Adrenal gland (tissue), 12 donors: ENCODE data around the gene MDFIC2. TPM values are rescaled to one million over a fixed set of nuclear protein-coding genes. Genes with fewer than 3 reads are reported as not detected.
"Not testable (repeated sequence)": the region's sequence is repeated elsewhere in the genome, so short reads cannot be mapped to it uniquely, and the experiment has no call there.

Source experiments
- DNase-seq, 7 donors: peaks; one replicate each; pipeline ENCODE4 v3.0.0-alpha.2; 2019 to 2020
- H3K27ac ChIP-seq, 5 donors: fragments of 200-600 bp; sonication (generic) in 4 of 5; 1 replicate in 3 of 5; 2 replicates in 2 of 5; pipeline versions ENCODE4 v1.5.1 to v1.8.0; 2016 to 2020; ENCODE audit warnings: mild to moderate bottlenecking in 1 of 5
- H3K27me3 ChIP-seq: fragments of 200-600 bp; 2 replicates; pipeline ENCODE4 v1.8.0; 2021
- H3K36me3 ChIP-seq, 2 donors: fragments of 200-600 bp; replicated peaks in 1 of 2; 1 replicate in 1 of 2; 2 replicates in 1 of 2; pipeline versions ENCODE4 v1.5.1 to v1.8.0; 2018 to 2022
- H3K4me1 ChIP-seq, 2 donors: fragments of 200-600 bp; replicated peaks in 1 of 2; 1 replicate in 1 of 2; 2 replicates in 1 of 2; pipeline versions ENCODE4 v1.5.1 to v1.8.0; 2018 to 2021
- H3K4me3 ChIP-seq, 4 donors: fragments of 200-600 bp; sonication (generic) in 3 of 4; one replicate each; pipeline ENCODE4 v1.5.1; 2016 to 2018
- H3K9me3 ChIP-seq, 3 donors: fragments of 200-600 bp; sonication (generic) in 1 of 3; replicated peaks in 1 of 3; 1 replicate in 2 of 3; 2 replicates in 1 of 3; pipeline versions ENCODE4 v1.5.1 to v1.8.0; 2016 to 2021
- CTCF ChIP-seq, 6 experiments: fragments of 450-650 bp in 4 of 6; fragments of 200-600 bp in 2 of 6; sonication (generic) in 1 of 6; IDR thresholded peaks; 1 replicate in 5 of 6; 2 replicates in 1 of 6; pipeline versions ENCODE4 v1.5.1 to v1.8.0; 2016 to 2021; ENCODE audit warnings: antibody characterized with exemption in 6 of 6, mild to moderate bottlenecking in 2 of 6, moderate library complexity in 1 of 6
- POLR2A ChIP-seq, 2 donors: fragments of 450-650 bp; IDR thresholded peaks; one replicate each; pipeline ENCODE4 v1.6.1; 2017; ENCODE audit warnings: antibody characterized with exemption in 2 of 2, mild to moderate bottlenecking in 2 of 2, moderate library complexity in 1 of 2
- WGBS, 4 donors: extraction: QIAGEN DNeasy Blood & Tissue Kit in 2 of 4; methylation state at CpG; one replicate each; pipeline versions ENCODE4 v1.1.5 to v1.1.7; 2013 to 2017; 5-methylcytosine and 5-hydroxymethylcytosine counted together
- intact Hi-C, 2 donors: fragments of 100-400 bp; cut with DNase I; formaldehyde crosslinking; loops; one replicate each; pipeline versions ENCODE4 v1.14.1 to v1.15.0; 2022 to 2023
- polyA plus RNA-seq, 3 donors: library from polyadenylated mRNA; stranded (reverse); fragments of 200-250 nt in 2 of 3; fragments of 350-450 nt in 1 of 3; fragmentation: Illumina TruSeq in 1 of 3; extraction: RNeasy Lipid Tissue Mini Kit (QIAGEN cat#74804) in 1 of 3; gene quantifications; one replicate each; pipeline ENCODE4 v1.2.3, GENCODE V29; 2013 to 2014
- total RNA-seq, 9 donors: library from RNA; depleted of rRNA in 4 of 9; stranded (reverse); fragments of >200 nt in 4 of 9; fragments of 120-200 nt in 1 of 9; fragmentation: NEBNext Ultra II Directional in 1 of 9; extraction: Animal tissue kit (Norgen Biotek cat#: 25700) in 1 of 9; gene quantifications; one replicate each; pipeline versions ENCODE4 v1.1.0 to v1.2.4, GENCODE V29; 2013 to 2023
- donor health status: healthy with polysubstance abuse.
- donor health status: Bipolar disorder and iron deficiency.
- donor health status: DM: yes; HTN: yes; CAD: no.
- donor health status: DM: no; HTN: no; CAD: no.
- donor health status: DM: no; HTN: no; CAD: no.
- donor health status: DM: yes; HTN: yes; CAD: no.

MDFIC2 gene
- total and polyA plus RNA-seq, 12 donors, result not detected

- H3K4me3 ChIP-seq, result no peak overlapping the region
- intact Hi-C loops, result no loop called here
- WGBS, 4 donors, result 60 to 73% (median 65%) methylated on average over 3 of the region's 3 CpGs
- no peaks in the 10 kb centered on the region for H3K27me3 ChIP-seq
- H3K4me1 ChIP-seq, result no peaks in the 10 kb centered on the region
- H3K9me3 ChIP-seq, result no peaks in the 10 kb centered on the region
- no peak overlapping the region for H3K27ac ChIP-seq
- DNase-seq, result no peak
- TF ChIP-seq POLR2A (IDR thresholded peaks at IDR 0.05), result no peak
- TF ChIP-seq CTCF (IDR thresholded peaks at IDR 0.05), result no peak
- no peaks in the 10 kb centered on the region for H3K36me3 ChIP-seq
These were observed 85.0 kb downstream of the MDFIC2 start for GRCh38 chr3:70227437-70227836.

- Histone ChIP-seq H3K9me3 (no peaks in the 10 kb centered on the region), H3K4me1 (no peaks in the 10 kb centered on the region), H3K4me3 (no peak overlapping the region), H3K36me3 (no peaks in the 10 kb centered on the region), H3K27me3 (no peaks in the 10 kb centered on the region), H3K27ac (no peak overlapping the region)
- TF ChIP-seq CTCF (IDR thresholded peaks at IDR 0.05) (no peak), POLR2A (IDR thresholded peaks at IDR 0.05) (no peak)
- 64 to 69% (median 67%) methylated on average over 3 of the region's 3 CpGs for WGBS, 4 donors
- intact Hi-C loops, result no loop called here
- no peak for DNase-seq
These were observed 87.3 kb downstream of the MDFIC2 start for GRCh38 chr3:70225146-70225545.

- no peaks in the 10 kb centered on the region for H3K9me3 ChIP-seq
- TF ChIP-seq POLR2A (IDR thresholded peaks at IDR 0.05) (no peak), CTCF (IDR thresholded peaks at IDR 0.05) (no peak)
- DNase-seq, result no peak
- no peak overlapping the region for H3K27ac ChIP-seq
- intact Hi-C loops, result no loop called here
- H3K4me3 ChIP-seq, result no peak overlapping the region
- H3K36me3 ChIP-seq, result no peaks in the 10 kb centered on the region
- no peaks in the 10 kb centered on the region for H3K27me3 ChIP-seq
- 60 to 64% (median 62%) methylated on average over 5 of the region's 5 CpGs for WGBS, 4 donors
- no peaks in the 10 kb centered on the region for H3K4me1 ChIP-seq
These were observed 88.1 kb downstream of the MDFIC2 start for GRCh38 chr3:70224337-70224736.

- no peaks in the 10 kb centered on the region for H3K9me3 ChIP-seq
- WGBS, 4 donors, result 65 to 78% (median 71%) methylated on average over 3 of the region's 3 CpGs
- H3K4me3 ChIP-seq, result no peak overlapping the region
- TF ChIP-seq CTCF (IDR thresholded peaks at IDR 0.05) (no peak), POLR2A (IDR thresholded peaks at IDR 0.05) (no peak)
- no peak for DNase-seq
- H3K27ac ChIP-seq, result no peak overlapping the region
- H3K27me3 ChIP-seq, result no peaks in the 10 kb centered on the region
- no peaks in the 10 kb centered on the region for H3K36me3 ChIP-seq
- H3K4me1 ChIP-seq, result no peaks in the 10 kb centered on the region
- intact Hi-C loops, result no loop called here
These were observed 94.0 kb downstream of the MDFIC2 start for GRCh38 chr3:70218471-70218870.

- DNase-seq, H3K27ac ChIP-seq, H3K4me3 ChIP-seq, H3K36me3 ChIP-seq, H3K4me1 ChIP-seq, H3K9me3 ChIP-seq, H3K27me3 ChIP-seq, intact Hi-C loops: not testable (repeated sequence)
These were observed 101.2 kb downstream of the MDFIC2 start for GRCh38 chr3:70211274-70211673.
